ENCODE measurements around the gene PODNL1.

Gene PODNL1

DNA sequence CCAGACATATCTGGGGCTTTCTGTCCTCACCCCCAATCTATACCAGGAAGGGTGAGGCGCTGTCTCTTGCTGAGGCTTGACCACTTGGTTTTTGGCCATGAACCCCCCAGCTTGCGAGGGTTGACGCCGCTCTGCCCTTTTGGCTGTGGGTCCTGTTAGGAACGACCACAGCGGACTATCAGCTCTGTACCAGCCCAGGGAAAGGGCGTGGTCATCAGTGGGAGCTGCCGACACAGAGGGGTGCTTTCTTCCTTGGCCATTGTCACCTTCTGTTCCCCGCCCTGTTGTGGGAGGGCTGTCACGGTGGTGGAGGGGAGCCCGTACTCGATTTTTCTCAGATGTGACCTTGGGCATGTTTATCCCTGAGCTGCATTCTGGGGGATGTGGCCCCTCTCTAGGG is 19.8 kb upstream of the PODNL1 start:
- no peak for DNase-seq (ENCODE audit: low spot score)

DNA sequence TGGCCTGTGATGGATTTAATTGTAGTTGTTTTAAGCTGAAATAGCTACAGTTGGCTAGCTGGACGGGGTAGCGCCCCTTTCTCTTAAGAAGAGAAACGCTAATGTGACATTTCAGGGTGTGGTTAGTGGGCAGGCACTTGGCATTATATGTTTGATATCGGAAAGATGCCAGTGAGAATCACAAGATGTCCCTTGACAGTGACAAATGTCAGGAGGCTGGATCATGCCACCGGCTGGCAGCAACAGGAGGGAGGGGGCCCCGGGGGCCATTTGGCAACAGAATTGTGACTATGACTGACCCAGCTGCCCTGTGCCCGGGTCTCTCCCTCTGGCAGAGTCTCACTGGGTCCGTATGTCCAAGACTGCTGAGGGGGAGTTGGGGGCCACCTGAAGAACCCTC is 18.8 kb upstream of the PODNL1 start:
- DNase-seq (ENCODE audit: low spot score) = no peak

GRCh38 chr19:13956365-13956744 is 18.1 kb upstream of the PODNL1 start:
- DNase-seq (ENCODE audit: low spot score) = no peak

DNA sequence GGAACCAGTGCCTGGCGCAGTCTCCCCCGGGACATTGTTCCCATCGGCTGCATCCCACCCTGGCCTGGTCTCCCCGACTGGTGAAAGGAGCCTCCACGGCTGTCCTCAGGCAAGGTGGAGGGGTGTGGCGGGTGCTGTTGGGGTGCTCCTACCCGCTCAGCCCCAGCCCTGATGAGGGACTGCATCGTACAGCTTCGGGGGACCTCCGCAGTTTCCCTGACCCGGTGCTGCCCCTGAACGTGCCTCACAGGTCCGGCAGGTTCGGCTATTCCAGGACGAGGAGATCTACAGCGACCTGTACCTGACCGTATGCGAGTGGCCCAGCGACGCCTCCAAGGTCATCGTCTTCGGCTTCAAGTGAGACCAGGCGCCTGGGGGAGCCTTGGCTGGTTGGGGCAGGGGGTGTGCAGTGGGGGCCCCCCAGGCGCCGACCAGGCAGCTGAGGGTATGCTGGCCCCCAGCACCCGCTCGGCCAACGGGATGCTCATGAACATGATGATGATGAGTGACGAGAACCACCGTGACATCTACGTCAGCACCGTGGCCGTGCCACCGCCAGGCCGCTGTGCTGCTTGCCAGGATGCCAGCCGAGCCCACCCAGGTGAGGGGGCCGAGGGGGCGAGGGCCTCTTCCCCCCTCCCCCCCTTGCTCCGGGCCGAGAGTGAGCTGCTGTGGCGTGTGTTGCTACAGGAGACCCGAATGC is 17.6 kb upstream of the PODNL1 start:
- no peak for DNase-seq (ENCODE audit: low spot score)

- no peak for DNase-seq (ENCODE audit: low spot score)
These were observed 16.0 kb upstream of the PODNL1 start for GRCh38 chr19:13954185-13954584.

DNA sequence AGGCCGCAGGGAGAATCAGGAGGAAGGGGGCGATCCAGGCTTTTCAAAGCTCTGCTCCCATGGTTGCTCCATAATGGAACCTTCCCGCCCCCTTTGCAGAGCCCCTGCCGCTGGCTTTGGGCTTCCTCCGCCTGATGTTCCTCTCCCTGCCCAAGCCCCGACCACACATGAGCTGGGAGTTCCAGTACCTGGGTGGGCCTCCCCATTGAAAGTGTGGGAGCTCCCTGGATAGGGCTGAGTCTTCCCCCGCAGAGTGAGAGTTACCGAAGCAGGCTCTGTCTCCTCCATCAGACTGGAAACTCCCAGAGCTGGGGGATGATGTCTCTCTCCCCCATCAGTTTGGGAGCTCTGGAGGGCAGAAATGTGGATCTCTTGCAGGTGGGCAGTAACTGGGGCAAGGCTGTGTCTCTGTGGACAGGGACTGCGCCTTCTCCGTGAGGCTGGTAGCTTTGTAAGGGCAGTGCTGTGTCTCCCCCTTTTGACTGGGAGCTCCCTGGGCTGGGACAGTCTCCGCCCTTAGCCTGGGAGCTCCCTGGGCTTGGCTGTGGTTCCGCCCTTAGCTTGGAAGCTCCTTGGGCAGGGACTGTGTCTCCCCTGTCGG is 14.8 kb upstream of the PODNL1 start:
- no peak for DNase-seq (ENCODE audit: low spot score)

DNA sequence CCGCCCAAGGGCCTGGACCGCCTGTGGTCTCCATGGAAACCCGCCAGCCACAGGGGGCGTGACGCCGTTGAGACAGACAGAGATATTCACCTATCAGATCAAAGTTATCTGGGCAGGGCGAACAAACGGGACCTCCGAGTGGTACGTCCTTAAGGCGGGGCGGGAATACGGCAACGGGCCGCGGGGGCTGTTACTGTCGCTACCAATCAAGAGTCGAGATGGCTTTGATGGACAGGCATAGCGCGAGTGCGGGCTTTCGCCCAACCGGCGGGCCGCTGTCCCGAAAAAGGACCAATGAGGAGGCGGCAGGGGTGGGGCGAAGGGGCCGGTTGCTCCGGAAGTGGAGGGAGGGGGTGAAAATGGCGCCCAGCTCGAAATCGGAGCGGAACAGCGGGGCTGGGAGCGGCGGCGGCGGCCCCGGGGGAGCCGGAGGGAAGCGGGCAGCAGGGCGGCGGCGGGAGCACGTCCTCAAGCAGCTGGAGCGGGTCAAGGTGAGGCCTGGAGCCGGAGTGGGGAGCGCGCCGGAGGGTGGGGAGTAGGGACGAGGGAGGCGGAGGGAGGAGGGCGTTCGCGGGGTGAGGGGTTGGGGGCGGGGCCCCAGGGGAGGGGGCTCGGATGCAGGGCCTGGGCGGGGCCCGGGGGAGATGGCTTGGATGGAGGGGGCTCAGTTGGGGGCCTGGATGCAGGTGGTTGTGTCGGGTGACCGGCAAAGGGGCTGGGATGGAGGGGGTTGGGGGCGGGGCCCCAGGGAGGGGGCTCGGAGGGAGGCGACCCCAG is 14.1 kb upstream of the PODNL1 start, which contains the start of gene DCAF15:
Gene DCAF15, plus strand, starts transcription at position 356 of the 777 bp plus-strand sequence. Its CDS starts 4 bp downstream, at position 360.
- peak; percentile 100 for DNase-seq (ENCODE audit: low spot score)

GRCh38 chr19:13951799-13952153 is 13.6 kb upstream of the PODNL1 start:
- DNase-seq (ENCODE audit: low spot score) = no peak

GRCh38 chr19:13951043-13951442 is 12.8 kb upstream of the PODNL1 start:
- no peak for DNase-seq (ENCODE audit: low spot score)

DNA sequence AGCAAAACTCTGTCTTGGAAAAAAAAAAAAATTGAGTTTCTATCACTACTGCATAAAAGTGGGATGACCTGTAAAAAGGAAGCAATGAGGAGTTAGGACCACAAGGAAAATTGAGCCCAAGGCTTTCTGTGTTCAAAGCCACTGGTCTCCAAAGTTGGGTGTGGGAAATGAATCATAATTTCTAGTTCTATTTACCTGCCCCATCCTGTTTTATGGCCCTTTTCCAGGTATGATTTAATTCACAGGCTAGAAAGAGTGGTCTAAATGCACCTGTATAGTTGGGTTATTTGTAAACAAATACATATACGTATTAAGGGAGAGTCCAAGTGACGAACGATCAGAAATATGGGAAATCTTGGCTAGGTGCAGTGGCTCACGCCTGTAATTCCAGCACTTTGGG is 8.2 kb upstream of the PODNL1 start:
- DNase-seq (ENCODE audit: low spot score) = no peak

GRCh38 chr19:13942023-13942684 is 3.9 kb upstream of the PODNL1 start:
- no peak for DNase-seq (ENCODE audit: low spot score)

GRCh38 chr19:13937479-13938300 is 527 bp downstream of the PODNL1 start:
- DNase-seq (ENCODE audit: low spot score) = no peak

GRCh38 chr19:13935765-13936510 is 2.3 kb downstream of the PODNL1 start:
- no peak for DNase-seq (ENCODE audit: low spot score)

DNA sequence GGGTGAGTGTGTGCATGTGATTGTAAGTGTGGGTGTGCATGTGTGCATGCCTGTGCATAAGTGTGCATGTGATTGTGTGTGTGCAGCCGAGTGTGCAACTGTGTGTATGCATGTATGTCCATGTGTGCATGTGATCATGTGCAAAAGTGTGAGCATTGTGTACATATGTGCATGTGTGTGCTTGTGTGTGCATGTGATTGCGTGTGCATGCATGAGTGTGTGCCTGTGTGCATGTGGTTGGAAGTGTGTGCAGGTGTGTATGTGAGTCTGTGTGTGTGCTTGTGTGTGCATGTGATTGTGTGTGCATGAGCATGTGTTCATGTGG is 3.5 kb downstream of the PODNL1 start:
- DNase-seq (ENCODE audit: low spot score) = no peak

- no peak for DNase-seq (ENCODE audit: low spot score)
These were observed 5.3 kb downstream of the PODNL1 start for GRCh38 chr19:13932911-13933393.

DNA sequence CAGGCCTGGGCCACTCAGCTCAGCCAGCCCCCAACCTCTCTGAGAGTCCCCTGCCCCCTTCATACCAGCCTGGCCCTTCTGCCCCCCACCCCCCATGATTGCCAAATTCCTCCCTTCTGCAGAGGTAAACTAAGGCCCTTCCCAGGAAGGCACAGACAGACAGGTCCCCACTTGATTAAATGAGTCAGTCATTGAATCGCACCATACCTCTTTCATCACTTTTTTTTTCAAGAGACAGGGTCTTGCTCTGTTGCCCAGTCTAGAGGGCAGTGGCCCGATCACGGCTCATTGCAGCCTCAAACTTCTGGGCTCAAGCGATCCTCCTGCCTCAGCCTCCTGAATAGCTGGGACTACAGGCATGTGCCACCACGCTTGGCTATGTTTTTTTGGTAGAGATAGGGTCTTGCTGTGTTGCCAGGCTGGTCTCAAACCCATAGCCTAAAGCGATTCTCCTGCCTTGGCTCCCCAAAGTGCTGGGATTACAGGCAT is 6.0 kb downstream of the PODNL1 start:
- no peak for DNase-seq (ENCODE audit: low spot score)

DNA sequence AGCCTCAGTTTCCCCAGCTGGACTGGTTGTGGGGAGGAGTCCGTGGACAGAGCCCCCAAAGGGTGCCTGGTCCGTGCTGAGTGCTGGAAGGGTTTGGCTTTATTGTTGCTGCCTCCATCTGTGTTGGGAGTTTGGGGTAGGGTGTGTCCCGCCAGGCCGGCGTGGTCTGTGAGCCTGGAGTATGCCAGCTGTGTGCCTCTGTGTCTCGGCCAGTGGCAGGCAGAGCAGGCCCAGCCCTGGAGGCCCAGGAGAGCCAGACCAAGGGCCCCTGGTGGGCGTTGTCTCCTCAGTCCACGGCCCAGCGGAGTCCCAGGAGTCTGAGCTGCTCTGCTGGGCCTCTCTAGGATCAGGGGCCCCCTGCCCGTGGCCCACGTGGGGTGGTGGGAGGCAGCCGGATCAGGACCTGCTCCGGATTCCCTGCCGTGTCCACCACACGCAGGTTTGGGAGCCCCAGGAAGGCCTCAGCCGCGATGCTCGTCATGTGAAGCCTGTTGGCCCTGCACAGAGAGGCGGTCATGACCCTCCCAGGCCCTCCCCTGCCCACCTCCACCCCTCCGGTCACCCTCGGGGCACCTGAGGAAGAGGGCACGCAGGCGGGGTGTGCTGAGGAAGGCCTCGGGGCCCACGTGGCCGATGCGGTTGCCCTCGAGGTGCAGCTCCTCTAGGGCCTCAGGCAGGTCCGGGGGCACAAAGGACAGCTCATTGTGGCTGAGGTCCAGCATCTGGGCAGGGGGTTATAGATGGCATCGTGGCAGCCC is 6.6 kb downstream of the PODNL1 start:
- no peak for DNase-seq (ENCODE audit: low spot score)

GRCh38 chr19:13930402-13930801 is 7.8 kb downstream of the PODNL1 start:
- DNase-seq (ENCODE audit: low spot score) = no peak

- DNase-seq (ENCODE audit: low spot score) = no peak
These were observed 8.3 kb downstream of the PODNL1 start for GRCh38 chr19:13929956-13930355.

DNA sequence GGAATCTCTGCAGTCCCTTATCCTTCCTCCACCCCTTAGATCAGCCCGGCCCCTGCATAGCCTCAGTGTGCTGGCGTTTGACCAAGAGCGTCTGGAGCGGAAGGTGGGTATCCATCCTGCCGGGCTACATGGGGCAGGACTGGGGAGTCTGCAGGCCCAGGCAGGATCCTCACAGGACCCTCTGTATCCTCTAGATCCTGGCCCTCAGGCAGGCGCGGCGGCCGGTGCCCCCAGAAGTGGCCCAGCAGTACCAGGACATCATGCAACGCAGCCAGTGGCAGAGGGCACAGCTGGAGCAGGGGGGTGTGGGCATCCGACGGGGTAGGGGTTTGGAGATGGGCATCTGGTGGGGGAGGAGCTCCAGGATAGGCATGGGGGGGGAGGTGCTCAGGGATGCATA is 8.9 kb downstream of the PODNL1 start:
- no peak for DNase-seq (ENCODE audit: low spot score)

Data from putamen (tissue), 1 donor.